M059J (cell line): ENCODE data around the gene LRP8. TPM values are rescaled to one million over a fixed set of nuclear protein-coding genes. Genes with fewer than 3 reads are reported as not detected.
"Not testable (repeated sequence)": the region's sequence is repeated elsewhere in the genome, so short reads cannot be mapped to it uniquely, and the experiment has no call there.

ENCODE experiments used
- DNase-seq: peaks from one replicate; pipeline ENCODE4 v3.0.0-alpha.2; 2012; ENCODE audit warnings: low read depth
- total RNA-seq: library from RNA; depleted of rRNA; stranded (reverse); fragments of >200 nt; shearing (Covaris generic); gene quantifications from 2 replicates; pipeline ENCODE4 v1.2.3, GENCODE V29; 2014; rRNA removed

LRP8 gene
- total RNA-seq, 1 experiment from 2014 or later: 57.4 TPM

- DNase-seq: no peak
These were observed 109.7 kb downstream of the LRP8 start for GRCh38 chr1:53218201-53218600.

GRCh38 chr1:53214376-53214940 lies 113.4 kb downstream of the LRP8 start:
- no peak for DNase-seq

- DNase-seq: no peak
These were observed 116.9 kb downstream of the LRP8 start for GRCh38 chr1:53210954-53211353.

GRCh38 chr1:53210352-53210751 lies 117.5 kb downstream of the LRP8 start:
- DNase-seq: no peak

GRCh38 chr1:53207726-53208125 lies 120.1 kb downstream of the LRP8 start:
- DNase-seq: no peak

- DNase-seq: no peak
These were observed 121.0 kb downstream of the LRP8 start for GRCh38 chr1:53206735-53207379.

- not testable (repeated sequence) for DNase-seq
These were observed 121.7 kb downstream of the LRP8 start for GRCh38 chr1:53206083-53206685.

- not testable (repeated sequence) for DNase-seq
These were observed 122.4 kb downstream of the LRP8 start for GRCh38 chr1:53205496-53205895.

- no peak for DNase-seq
These were observed 124.4 kb downstream of the LRP8 start for GRCh38 chr1:53203466-53203865.

GRCh38 chr1:53198241-53198651 lies 129.6 kb downstream of the LRP8 start:
- DNase-seq: no peak

- DNase-seq: peak; percentile 40
These were observed 130.3 kb downstream of the LRP8 start for GRCh38 chr1:53197291-53198200.

- DNase-seq: peak; percentile 94
These were observed 131.2 kb downstream of the LRP8 start, which contains the start of gene CPT2 for GRCh38 chr1:53196485-53197290. Gene CPT2, plus strand, starts transcription at chr1:53196824. Its CDS starts 120 bp downstream, at chr1:53196944.

GRCh38 chr1:53196017-53196484 lies 131.8 kb downstream of the LRP8 start:
- peak; percentile 12 for DNase-seq

GRCh38 chr1:53195246-53196016 lies 132.4 kb downstream of the LRP8 start:
- no peak for DNase-seq

Other genes starting within 250 kb of the LRP8 start
- 0.25 TPM in 1 of 2 replicates, not detected in the other for gene SLC1A7, start 185.4 kb downstream of the LRP8 start, total RNA-seq
- 18.3 and 23.4 TPM in 2 replicates for gene CPT2, start 131.2 kb downstream of the LRP8 start, total RNA-seq
- gene CZIB, start 107.4 kb downstream of the LRP8 start, total RNA-seq: 47.0 and 53.5 TPM in 2 replicates
- 68.2 and 84.9 TPM in 2 replicates for gene MAGOH, start 89.6 kb downstream of the LRP8 start, total RNA-seq
- not detected in 2 replicates for gene DMRTB1, start 131.3 kb upstream of the LRP8 start, total RNA-seq